ENCODE measurements around the gene ZSWIM3. TPM values are rescaled to one million over a fixed set of nuclear protein-coding genes. Genes with fewer than 3 reads are reported as not detected.

ZSWIM3 gene
- total RNA-seq, result 6.8 and 9.1 TPM in 2 replicates

DNA sequence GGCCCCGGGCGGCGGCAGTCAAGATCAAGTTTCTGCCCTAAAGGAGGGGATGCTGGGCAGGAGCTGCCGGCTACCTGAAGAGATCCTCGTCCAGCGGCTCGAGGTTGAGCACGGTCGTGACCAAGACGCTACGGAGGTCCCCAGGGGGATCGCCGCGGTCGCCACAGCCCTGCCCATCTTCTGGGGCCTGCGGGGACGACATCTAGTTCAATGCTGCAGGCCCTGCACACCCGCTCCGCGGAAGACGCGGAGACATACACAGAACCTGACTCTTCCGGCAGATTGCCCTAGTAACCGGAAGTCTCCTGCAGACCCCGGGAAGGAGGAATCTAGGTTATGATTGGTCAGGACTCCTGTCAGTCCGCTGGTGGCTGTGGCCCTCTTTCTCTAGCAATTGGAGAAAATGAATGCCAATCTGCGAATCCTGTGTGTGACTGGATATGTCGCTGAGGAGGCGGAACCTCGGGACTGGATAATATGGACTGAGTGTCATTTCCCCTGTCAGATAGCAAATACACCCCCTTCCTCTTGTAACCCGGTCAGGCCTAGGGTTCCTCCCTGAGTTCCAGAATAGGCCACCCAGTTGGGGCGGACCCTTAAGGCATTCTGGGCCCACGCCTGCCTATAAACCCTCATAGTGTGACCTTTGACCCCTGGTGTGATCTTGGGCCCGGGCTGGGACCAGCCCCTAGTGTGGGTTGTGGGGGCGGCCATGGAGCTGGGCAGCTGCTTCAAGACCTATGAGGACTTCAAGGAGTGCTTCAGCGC, at the start of gene ZSWIM3, which contains the start of gene ACOT8:
TSS of gene ZSWIM3 (plus strand) at position 501 of the 768 bp plus-strand sequence. CDS start at position 713, 212 bp downstream.
TSS of gene ACOT8 (minus strand) at position 279 of the 768 bp plus-strand sequence. CDS start at position 202, 77 bp downstream.

DNA sequence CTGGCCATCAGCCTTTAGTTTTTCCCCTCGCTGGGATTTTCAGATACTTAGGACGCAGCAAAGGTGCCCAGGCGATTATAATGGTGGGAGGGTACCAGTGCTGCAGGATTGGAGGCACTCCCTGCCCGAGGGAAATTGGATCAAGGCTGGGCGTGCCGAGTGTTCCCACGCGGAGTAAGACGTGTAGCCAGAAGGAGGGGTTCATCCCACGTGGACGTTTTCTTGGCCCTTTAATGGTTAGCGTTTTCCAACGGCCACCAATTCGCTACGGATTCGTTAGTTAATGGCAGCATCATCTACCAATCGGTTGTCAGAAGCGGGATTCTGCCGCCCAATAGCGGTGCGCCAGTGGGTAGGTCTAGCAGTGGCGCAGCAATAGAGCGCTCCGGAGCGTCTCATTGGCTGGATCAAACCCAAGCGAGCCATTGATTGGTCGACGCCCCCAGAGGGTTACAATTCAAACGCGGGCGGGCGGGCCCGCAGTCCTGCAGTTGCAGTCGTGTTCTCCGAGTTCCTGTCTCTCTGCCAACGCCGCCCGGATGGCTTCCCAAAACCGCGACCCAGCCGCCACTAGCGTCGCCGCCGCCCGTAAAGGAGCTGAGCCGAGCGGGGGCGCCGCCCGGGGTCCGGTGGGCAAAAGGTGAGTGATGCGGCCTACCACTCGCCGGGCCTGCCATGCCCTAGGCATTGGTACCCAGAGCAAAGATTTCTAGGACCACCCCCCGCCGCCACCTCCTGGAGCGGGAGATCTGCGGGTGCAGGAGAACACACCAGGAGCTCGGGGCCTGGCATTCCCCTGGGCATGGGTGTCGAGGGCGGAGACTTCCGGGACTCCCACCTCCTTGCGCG, 45.0 kb upstream of the ZSWIM3 start, which contains the start of gene UBE2C:
TSS of gene UBE2C (plus strand) at position 488 of the 849 bp plus-strand sequence. CDS start at position 540, 52 bp downstream.

DNA sequence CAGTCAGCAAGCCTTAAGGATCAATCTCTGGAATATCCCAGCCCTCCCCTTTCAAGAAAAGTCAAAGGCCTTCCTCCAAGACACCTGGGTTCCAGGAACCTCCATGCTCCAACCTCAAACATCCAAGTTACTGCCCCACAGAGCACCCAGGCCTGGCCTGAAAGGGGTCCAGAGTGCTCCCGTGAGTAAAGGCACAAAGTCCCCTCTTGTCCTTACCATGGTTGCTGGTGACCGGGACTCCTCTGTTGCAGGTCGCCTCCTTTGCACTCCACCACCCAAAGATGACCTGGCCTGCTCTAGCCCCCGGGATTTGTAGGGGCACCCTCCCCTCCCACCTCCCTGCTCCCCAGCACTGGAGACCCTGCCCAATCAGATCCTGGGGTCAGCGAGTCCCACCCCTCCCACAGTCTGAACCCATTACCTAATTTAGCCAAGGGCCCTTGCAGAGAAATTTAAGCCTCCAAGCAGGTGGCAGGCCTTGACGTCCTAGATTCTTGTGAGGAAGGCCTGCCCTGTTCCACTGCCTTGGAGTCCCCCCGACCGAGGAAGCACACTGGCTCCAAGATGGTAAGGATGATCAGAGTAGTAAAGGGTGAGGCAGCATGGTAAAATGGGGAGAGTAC, 30.3 kb upstream of the ZSWIM3 start, which contains the start of gene TNNC2:
TSS of gene TNNC2 (minus strand) at position 283 of the 623 bp plus-strand sequence. CDS start at position 219, 64 bp downstream.

DNA sequence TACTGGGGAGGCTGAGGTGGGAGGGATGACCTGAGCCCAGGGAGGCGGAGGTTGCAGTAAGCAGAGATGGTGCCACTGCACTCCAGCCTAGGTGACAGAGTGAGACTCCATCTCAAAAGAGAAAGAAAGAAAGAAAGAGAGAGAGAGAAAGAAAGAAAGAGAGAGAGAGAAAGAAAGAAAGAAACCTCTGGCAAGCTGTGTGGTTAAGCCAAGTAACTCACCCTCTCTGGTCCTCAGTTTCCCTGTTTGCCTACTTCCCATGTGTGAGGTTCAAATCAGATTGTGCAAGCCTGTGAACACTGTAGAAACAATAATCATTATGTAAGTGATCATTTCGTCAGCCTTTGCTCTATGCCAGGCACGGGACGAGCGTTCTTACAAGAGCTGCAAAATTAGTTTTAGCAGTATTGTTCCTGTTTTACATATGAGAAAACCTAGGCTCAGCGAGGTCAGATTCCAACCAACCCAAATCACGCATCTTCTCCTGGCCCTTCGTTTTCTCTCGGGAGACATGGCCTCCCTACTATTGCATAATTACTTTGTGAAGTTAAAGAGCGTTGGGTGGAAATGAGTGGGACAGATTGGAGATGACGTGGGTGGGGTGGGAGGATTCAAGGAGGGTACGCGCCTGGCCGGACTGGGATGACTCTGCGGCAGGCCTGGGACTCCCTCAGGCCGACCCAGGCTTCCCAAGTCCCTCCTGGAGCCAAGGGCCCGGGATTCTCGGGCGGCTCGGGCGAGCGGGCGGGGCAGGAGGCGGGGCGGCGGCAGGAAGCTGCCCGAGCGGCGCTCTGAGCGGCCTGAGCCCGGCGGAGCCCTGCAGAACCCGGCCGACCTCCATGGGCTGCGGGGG, 24.2 kb upstream of the ZSWIM3 start, which contains the start of gene SNX21:
TSS of gene SNX21 (plus strand) at position 770 of the 853 bp plus-strand sequence. CDS start 121 bp downstream, outside the sequence.

DNA sequence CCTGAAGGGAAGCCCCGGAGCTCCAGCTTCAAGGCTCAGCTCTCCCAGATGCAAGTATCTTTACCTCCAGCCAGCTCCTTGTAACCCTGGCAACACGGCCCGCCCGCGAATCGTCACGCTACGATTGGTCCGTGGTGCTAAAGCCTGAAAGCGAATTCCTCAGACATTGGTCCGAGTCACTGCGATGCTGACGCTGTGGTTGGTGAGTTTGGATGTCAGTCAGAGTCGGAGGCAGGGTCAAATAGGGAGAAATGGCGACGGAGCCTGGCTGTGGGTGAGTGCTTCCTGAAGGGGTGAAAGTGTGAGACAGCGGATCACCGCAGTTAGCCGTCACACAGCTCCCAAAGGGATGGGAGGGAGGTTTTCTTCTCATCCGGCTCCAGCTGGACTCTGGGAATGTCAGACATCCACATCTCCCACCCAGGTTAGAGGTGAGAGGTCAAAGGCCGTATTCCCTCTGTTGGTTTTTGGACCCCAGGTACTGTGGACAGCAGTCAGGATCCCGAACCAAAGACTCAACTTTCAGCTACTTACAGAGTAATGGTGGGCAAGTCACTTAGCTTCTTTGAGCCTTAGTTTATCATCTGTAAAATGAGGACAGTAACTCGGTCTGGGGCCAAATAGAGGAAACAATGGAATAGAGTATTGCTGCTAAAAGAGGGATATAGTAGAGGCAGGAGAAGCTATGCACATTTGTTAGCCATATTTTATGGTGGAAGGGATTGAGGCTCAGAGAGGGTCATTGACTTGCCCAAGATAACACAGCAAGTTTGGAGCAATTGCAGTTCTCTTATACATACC, 23.8 kb downstream of the ZSWIM3 start, which contains the start of gene ZSWIM1:
TSS of gene ZSWIM1 (plus strand) at position 240 of the 801 bp plus-strand sequence. CDS start 1,366 bp downstream, outside the sequence.

DNA sequence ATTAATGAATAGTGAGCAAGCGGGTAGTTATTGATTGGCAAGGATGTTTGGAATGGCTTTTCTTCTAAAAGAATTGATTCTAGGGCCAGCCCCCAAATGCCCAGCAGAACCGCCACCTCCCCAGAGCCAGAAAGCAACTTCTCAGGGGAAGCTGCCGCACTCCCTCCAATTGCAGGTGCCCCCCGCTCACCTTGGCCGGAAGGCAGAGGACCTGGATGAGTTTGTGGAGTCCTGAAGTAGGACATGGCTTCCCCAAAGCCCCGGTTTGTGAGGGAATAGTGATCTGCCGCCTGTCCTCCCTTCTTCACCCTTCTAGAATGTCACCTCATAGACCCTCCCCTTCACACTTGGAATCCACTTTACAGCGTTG, 29.9 kb downstream of the ZSWIM3 start, which contains the start of gene SPATA25:
TSS of gene SPATA25 (minus strand) at position 277 of the 370 bp plus-strand sequence. CDS start at position 245, 32 bp downstream.

DNA sequence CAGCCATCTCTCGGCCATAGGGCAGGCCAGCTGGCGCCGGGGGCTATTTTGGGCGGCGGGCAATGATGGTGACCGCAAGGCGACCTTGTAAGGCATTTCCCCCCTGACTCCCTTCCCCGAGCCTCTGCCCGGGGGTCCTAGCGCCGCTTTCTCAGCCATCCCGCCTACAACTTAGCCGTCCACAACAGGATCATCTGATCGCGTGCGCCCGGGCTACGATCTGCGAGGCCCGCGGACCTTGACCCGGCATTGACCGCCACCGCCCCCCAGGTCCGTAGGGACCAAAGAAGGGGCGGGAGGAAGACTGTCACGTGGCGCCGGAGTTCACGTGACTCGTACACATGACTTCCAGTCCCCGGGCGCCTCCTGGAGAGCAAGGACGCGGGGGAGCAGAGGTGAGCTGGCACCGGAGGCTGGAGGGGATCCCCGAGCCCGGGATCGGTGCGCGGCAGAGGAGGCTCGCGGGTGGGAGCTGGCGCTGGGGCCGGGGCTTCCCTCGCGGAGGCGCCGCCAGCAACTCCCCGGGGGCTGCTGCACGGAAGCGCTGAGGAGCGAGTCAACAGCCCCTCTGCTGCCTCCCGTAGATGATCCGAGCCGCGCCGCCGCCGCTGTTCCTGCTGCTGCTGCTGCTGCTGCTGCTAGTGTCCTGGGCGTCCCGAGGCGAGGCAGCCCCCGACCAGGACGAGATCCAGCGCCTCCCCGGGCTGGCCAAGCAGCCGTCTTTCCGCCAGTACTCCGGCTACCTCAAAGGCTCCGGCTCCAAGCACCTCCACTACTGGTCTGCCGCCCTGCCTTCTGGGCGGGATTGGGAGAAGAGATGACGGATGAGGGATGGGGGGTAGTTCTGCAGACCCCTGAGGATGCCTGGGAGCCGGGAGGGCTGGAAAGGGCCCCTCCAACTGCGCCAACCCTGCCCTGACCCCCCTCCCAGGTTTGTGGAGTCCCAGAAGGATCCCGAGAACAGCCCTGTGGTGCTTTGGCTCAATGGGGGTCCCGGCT, 33.9 kb downstream of the ZSWIM3 start, which contains the start of the genes CTSA and NEURL2:
TSS of gene CTSA (plus strand) at position 351 of the 999 bp plus-strand sequence. CDS start at position 585, 234 bp downstream.
TSS of gene NEURL2 (minus strand) at position 224 of the 999 bp plus-strand sequence. CDS start at position 7, 217 bp downstream.

DNA sequence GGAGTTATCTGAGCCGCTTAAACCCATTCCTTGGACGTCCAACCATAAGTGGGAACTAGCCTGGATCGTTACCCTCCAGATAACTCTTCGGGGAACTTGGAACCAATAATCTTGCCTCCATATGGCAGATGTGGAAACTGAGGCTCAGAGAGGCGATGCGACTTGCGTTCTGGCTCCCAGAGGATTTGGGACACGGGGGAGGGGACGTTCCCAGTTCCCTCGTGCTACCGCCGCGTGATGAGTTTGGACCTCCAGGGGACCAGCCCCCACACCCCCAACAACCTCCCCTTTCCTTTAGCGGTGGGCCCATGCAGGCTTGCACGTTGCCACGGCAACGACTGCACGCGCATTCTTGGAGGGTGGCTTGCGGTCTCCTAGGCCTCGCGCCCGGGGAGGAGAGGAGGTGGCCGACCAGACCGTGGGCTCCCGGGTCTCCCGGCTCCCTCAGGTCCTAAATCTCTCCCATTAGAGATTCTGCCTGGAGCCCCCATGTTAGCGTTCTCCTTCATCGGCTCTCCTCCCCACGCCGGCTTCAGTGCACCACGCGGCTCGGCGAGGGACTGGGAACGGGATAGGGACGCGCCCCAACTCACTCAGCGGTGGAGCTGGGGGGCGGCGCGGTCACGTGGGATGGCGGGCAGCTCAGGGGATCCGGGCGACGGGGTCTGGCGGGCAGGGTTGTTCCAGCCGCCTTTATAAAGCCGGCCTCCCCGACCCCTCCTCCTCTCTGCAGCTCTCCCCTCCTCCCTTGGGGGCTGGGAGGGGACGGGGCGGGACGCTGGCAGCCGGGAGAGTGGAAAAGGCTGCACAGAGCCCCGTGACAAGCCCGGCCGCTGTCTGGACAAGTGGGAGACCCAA, 54.3 kb downstream of the ZSWIM3 start, which contains the start of gene PLTP:
TSS of gene PLTP (minus strand) at position 670 of the 858 bp plus-strand sequence. CDS start 703 bp downstream, outside the sequence.

Other genes starting within 250 kb of the ZSWIM3 start
- not detected in 2 replicates for gene WFDC10A, start 227.9 kb upstream of the ZSWIM3 start, total RNA-seq
- not detected in 2 replicates for gene WFDC9, start 226.3 kb upstream of the ZSWIM3 start, total RNA-seq
- not detected in 2 replicates for gene WFDC11, start 187.4 kb upstream of the ZSWIM3 start, total RNA-seq
- not detected in 2 replicates for gene WFDC13, start 155.6 kb upstream of the ZSWIM3 start, total RNA-seq
- gene WFDC10B, start 152.6 kb upstream of the ZSWIM3 start, total RNA-seq, result not detected in 2 replicates
- not detected in 2 replicates for gene SPINT4, start 135.3 kb upstream of the ZSWIM3 start, total RNA-seq
- gene WFDC3, start 65.7 kb upstream of the ZSWIM3 start, total RNA-seq, result 0.33 and 0.58 TPM in 2 replicates
- 10.6 and 17.5 TPM in 2 replicates for gene DNTTIP1, start 65.7 kb upstream of the ZSWIM3 start, total RNA-seq
- 3.0 and 27.8 TPM in 2 replicates for gene UBE2C, start 45.0 kb upstream of the ZSWIM3 start, total RNA-seq
- gene TNNC2, start 30.3 kb upstream of the ZSWIM3 start, total RNA-seq, result 1.0 and 2.2 TPM in 2 replicates
- 153 and 201 TPM in 2 replicates for gene SNX21, start 23.8 kb upstream of the ZSWIM3 start, total RNA-seq
- 42.7 and 44.1 TPM in 2 replicates for gene ACOT8, start 222 bp upstream of the ZSWIM3 start, total RNA-seq
- gene ZSWIM1, start 23.6 kb downstream of the ZSWIM3 start, total RNA-seq, result 3.9 and 7.3 TPM in 2 replicates
- 1.5 and 3.5 TPM in 2 replicates for gene SPATA25, start 30.0 kb downstream of the ZSWIM3 start, total RNA-seq
- 6.4 and 13.9 TPM in 2 replicates for gene NEURL2, start 33.6 kb downstream of the ZSWIM3 start, total RNA-seq
- gene CTSA, start 33.7 kb downstream of the ZSWIM3 start, total RNA-seq, result 114 and 252 TPM in 2 replicates
- gene PLTP, start 54.5 kb downstream of the ZSWIM3 start, total RNA-seq, result 39.0 and 162 TPM in 2 replicates
- 10.3 and 16.3 TPM in 2 replicates for gene PCIF1, start 77.1 kb downstream of the ZSWIM3 start, total RNA-seq
- 15.3 and 16.2 TPM in 2 replicates for gene ZNF335, start 114.6 kb downstream of the ZSWIM3 start, total RNA-seq
- not detected in 2 replicates for gene MMP9, start 151.3 kb downstream of the ZSWIM3 start, total RNA-seq
- 0.17 TPM in 1 of 2 replicates, not detected in the other for gene SLC12A5, start 171.6 kb downstream of the ZSWIM3 start, total RNA-seq
- 7.9 and 9.1 TPM in 2 replicates for gene NCOA5, start 232.3 kb downstream of the ZSWIM3 start, total RNA-seq

All from smooth muscle cell of trachea (primary cell).